ENCODE results near the gene CD48. TPM values are rescaled to one million over a fixed set of nuclear protein-coding genes. Genes with fewer than 3 reads are reported as not detected.
A peak's percentile ranks its signal among the peaks of the same experiment; 100 is the strongest.

CD48 gene
- total RNA-seq, 1 donor from 2014 or later: not detected

DNA sequence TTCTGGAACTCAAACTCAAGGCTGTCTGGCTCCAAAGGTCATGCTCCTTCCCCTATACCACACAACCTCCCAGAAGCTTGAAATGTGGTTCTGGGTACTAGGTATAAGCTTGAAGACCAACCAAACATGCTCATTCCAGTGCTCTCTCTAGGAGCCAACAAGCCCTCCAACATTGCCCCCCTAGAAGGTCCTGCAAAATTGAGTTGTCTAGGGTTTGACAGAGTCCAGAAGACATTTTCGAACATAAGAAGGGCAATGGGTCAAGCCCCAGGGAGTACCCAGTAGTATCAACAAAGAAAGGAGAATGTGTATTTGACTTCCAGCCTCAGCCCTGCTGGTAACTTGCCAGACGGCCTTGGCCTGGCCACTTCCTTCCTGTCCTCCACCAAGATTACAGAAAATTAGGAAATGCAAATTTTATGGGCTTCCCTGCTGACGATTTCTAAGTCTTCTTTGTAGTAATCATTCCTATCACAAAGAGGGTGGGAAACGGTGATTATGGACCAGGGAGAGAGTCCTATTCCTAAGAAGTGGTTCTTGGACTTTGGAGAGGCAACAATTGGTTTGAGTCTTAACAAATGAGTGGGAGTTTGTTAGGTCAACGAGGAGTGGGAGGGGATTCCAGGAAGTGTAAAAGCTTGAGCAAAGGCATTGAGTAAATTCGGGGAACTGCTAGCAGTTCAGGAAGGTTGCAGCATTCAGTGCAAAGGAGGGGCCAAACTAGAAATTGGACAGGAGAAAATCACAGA, 46.1 kb downstream of the CD48 start:
- Mint-ChIP-seq H3K36me3 (ENCODE audit: low read depth, unreplicated experiment) (no peaks in the 10 kb centered on the region), H3K9me3 (ENCODE audit: unreplicated experiment) (no peaks in the 10 kb centered on the region), H3K27ac (ENCODE audit: unreplicated experiment) (peak overlapping the region; percentile 48), H3K4me1 (ENCODE audit: unreplicated experiment) (peaks cover 36% of the 10 kb centered on the region), H3K4me3 (ENCODE audit: unreplicated experiment) (no peak overlapping the region), H3K27me3 (ENCODE audit: unreplicated experiment) (peaks cover 2% of the 10 kb centered on the region)
- DNase-seq (ENCODE audit: low spot score): no peak
- TF ChIP-seq, protein P1, sequence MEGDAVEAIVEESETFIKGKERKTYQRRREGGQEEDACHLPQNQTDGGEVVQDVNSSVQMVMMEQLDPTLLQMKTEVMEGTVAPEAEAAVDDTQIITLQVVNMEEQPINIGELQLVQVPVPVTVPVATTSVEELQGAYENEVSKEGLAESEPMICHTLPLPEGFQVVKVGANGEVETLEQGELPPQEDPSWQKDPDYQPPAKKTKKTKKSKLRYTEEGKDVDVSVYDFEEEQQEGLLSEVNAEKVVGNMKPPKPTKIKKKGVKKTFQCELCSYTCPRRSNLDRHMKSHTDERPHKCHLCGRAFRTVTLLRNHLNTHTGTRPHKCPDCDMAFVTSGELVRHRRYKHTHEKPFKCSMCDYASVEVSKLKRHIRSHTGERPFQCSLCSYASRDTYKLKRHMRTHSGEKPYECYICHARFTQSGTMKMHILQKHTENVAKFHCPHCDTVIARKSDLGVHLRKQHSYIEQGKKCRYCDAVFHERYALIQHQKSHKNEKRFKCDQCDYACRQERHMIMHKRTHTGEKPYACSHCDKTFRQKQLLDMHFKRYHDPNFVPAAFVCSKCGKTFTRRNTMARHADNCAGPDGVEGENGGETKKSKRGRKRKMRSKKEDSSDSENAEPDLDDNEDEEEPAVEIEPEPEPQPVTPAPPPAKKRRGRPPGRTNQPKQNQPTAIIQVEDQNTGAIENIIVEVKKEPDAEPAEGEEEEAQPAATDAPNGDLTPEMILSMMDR (IDR thresholded peaks at IDR 0.05; ENCODE audit: unreplicated experiment): no peak

GRCh38 chr1:160664573-160665051, 47.0 kb downstream of the CD48 start:
- TF ChIP-seq, protein P1 (IDR thresholded peaks at IDR 0.05; ENCODE audit: unreplicated experiment): no peak
- H3K27ac Mint-ChIP-seq (ENCODE audit: unreplicated experiment): no peak overlapping the region
- no peaks in the 10 kb centered on the region for H3K9me3 Mint-ChIP-seq (ENCODE audit: unreplicated experiment)
- H3K36me3 Mint-ChIP-seq (ENCODE audit: low read depth, unreplicated experiment): no peaks in the 10 kb centered on the region
- H3K4me1 Mint-ChIP-seq (ENCODE audit: unreplicated experiment): peaks cover 32% of the 10 kb centered on the region
- DNase-seq (ENCODE audit: low spot score): no peak
- H3K27me3 Mint-ChIP-seq (ENCODE audit: unreplicated experiment): peaks cover 2% of the 10 kb centered on the region
- no peak overlapping the region for H3K4me3 Mint-ChIP-seq (ENCODE audit: unreplicated experiment)

DNA sequence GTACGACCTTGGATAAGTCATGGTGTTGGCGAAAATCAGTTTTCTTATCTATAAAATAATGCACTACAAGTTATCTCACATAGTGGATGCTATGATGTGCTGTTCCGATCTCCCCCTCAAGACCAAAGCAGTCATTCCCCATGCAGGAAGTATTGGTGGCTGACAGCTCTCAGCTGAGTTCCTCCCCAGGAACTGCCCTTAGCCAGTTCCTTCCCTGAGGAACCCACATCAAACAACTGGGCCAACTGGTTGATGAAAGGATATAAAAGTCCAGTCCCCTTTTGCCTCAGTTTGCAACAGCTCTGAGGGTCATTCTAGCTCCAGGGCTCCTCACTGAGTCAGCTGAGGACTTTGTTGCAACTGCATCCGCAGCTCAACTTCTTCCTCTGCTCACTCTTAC, 48.7 kb downstream of the CD48 start:
- Mint-ChIP-seq H3K9me3 (ENCODE audit: unreplicated experiment) (no peaks in the 10 kb centered on the region), H3K36me3 (ENCODE audit: low read depth, unreplicated experiment) (no peaks in the 10 kb centered on the region), H3K4me3 (ENCODE audit: unreplicated experiment) (no peak overlapping the region), H3K27ac (ENCODE audit: unreplicated experiment) (no peak overlapping the region), H3K4me1 (ENCODE audit: unreplicated experiment) (peaks cover 39% of the 10 kb centered on the region), H3K27me3 (ENCODE audit: unreplicated experiment) (peaks cover 2% of the 10 kb centered on the region)
- no peak for DNase-seq (ENCODE audit: low spot score)
- TF ChIP-seq, protein P1 (IDR thresholded peaks at IDR 0.05; ENCODE audit: unreplicated experiment): no peak

- Mint-ChIP-seq H3K27ac (ENCODE audit: unreplicated experiment) (no peak overlapping the region), H3K27me3 (ENCODE audit: unreplicated experiment) (peaks cover 2% of the 10 kb centered on the region), H3K36me3 (ENCODE audit: low read depth, unreplicated experiment) (no peaks in the 10 kb centered on the region), H3K9me3 (ENCODE audit: unreplicated experiment) (no peaks in the 10 kb centered on the region), H3K4me1 (ENCODE audit: unreplicated experiment) (peaks cover 34% of the 10 kb centered on the region), H3K4me3 (ENCODE audit: unreplicated experiment) (no peak overlapping the region)
- TF ChIP-seq, protein P1 (IDR thresholded peaks at IDR 0.05; ENCODE audit: unreplicated experiment): no peak
- no peak for DNase-seq (ENCODE audit: low spot score)
Measured at GRCh38 chr1:160659566-160659965, 52.1 kb downstream of the CD48 start.

DNA sequence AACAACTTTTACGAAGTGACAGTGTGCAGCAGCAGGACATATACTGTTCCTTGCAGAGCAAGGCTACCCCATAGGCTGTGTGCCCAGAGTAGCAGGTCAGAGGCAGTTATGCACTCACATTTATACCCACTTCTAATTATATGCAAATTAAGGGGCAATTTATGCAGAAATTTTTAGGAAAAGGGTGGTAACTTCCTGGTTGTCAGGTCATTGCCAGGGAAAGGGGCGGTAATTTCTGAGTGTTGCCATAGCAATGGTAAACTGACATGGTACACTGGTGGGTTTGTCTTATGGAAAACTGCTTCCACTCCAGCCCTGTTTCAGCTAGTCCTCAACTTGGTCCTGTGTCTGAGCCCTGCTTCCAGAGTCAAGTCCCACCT, 52.8 kb downstream of the CD48 start:
- Mint-ChIP-seq H3K9me3 (ENCODE audit: unreplicated experiment) (no peaks in the 10 kb centered on the region), H3K27me3 (ENCODE audit: unreplicated experiment) (no peaks in the 10 kb centered on the region), H3K4me3 (ENCODE audit: unreplicated experiment) (no peak overlapping the region), H3K27ac (ENCODE audit: unreplicated experiment) (no peak overlapping the region), H3K4me1 (ENCODE audit: unreplicated experiment) (peaks cover 35% of the 10 kb centered on the region), H3K36me3 (ENCODE audit: low read depth, unreplicated experiment) (no peaks in the 10 kb centered on the region)
- no peak for DNase-seq (ENCODE audit: low spot score)
- TF ChIP-seq, protein P1 (IDR thresholded peaks at IDR 0.05; ENCODE audit: unreplicated experiment): no peak
